Mesothelial cell of epicardium (in vitro differentiated cells): Measurements from ENCODE around the gene STARD8. TPM values are rescaled to one million over a fixed set of nuclear protein-coding genes. Genes with fewer than 3 reads are reported as not detected.
"Not testable (repeated sequence)": the region's sequence is repeated elsewhere in the genome, so short reads cannot be mapped to it uniquely, and the experiment has no call there.

Source experiments
- DNase-seq, 2 experiments: peaks; one replicate each; pipeline ENCODE4 v3.0.0; 2021; ENCODE audit warnings: low spot score in 2 of 2; ENCODE audit not compliant: unreplicated experiment in 2 of 2
- H3K27ac Mint-ChIP-seq: 2 replicates; pipeline ENCODE4 v1.8.0; 2021; ENCODE audit warnings: mixed read lengths
- H3K27me3 Mint-ChIP-seq: 2 replicates; pipeline ENCODE4 v1.8.0; 2021; ENCODE audit warnings: low read depth, mixed read lengths
- H3K36me3 Mint-ChIP-seq: 2 replicates; pipeline ENCODE4 v1.8.0; 2021; ENCODE audit warnings: mixed read lengths
- H3K4me1 Mint-ChIP-seq: 2 replicates; pipeline ENCODE4 v1.8.0; 2021; ENCODE audit warnings: mixed read lengths
- H3K4me3 Mint-ChIP-seq: 2 replicates; pipeline ENCODE4 v1.8.0; 2021; ENCODE audit warnings: mild to moderate bottlenecking, moderate library complexity, mixed read lengths
- H3K9me3 Mint-ChIP-seq: 2 replicates; pipeline ENCODE4 v1.8.0; 2021; ENCODE audit warnings: mixed read lengths
- CTCF ChIP-seq: fragments of 200-600 bp; sonication (generic); IDR thresholded peaks from one replicate; pipeline ENCODE4 v1.5.0; 2021; ENCODE audit warnings: antibody characterized with exemption; ENCODE audit not compliant: unreplicated experiment
- total RNA-seq: library from RNA; stranded (reverse); gene quantifications from 3 replicates; pipeline ENCODE4 v1.2.1, GENCODE V29; 2021

The STARD8 gene
- total RNA-seq, 1 donor from 2014 or later: 6.4 TPM

- DNase-seq: no peak
- peaks cover 3% of the 10 kb centered on the region for H3K27me3 Mint-ChIP-seq
- peak; percentile 47 for TF ChIP-seq CTCF
- no peak overlapping the region for H3K27ac Mint-ChIP-seq
- no peaks in the 10 kb centered on the region for H3K36me3 Mint-ChIP-seq
- no peak overlapping the region for H3K4me3 Mint-ChIP-seq
- H3K4me1 Mint-ChIP-seq: no peaks in the 10 kb centered on the region
- peaks cover 25% of the 10 kb centered on the region for H3K9me3 Mint-ChIP-seq
Measured at GRCh38 chrX:68732906-68733493, 85.5 kb downstream of the STARD8 start.

- Mint-ChIP-seq H3K9me3 (peaks cover 21% of the 10 kb centered on the region), H3K36me3 (no peaks in the 10 kb centered on the region), H3K27ac (no peak overlapping the region), H3K4me1 (no peaks in the 10 kb centered on the region), H3K4me3 (no peak overlapping the region), H3K27me3 (peaks cover 3% of the 10 kb centered on the region)
- DNase-seq: no peak
- TF ChIP-seq CTCF: no peak
Measured at GRCh38 chrX:68735266-68735665, 87.8 kb downstream of the STARD8 start.

GRCh38 chrX:68741864-68742263 is 94.4 kb downstream of the STARD8 start:
- not testable (repeated sequence) for H3K27me3 Mint-ChIP-seq, H3K4me1 Mint-ChIP-seq, H3K27ac Mint-ChIP-seq, H3K36me3 Mint-ChIP-seq, DNase-seq, H3K4me3 Mint-ChIP-seq
- H3K9me3 Mint-ChIP-seq: peaks cover 25% of the 10 kb centered on the region

GRCh38 chrX:68743754-68744153 is 96.3 kb downstream of the STARD8 start:
- no peak for TF ChIP-seq CTCF
- Mint-ChIP-seq H3K4me3 (no peak overlapping the region), H3K27me3 (no peaks in the 10 kb centered on the region), H3K9me3 (peaks cover 35% of the 10 kb centered on the region), H3K27ac (no peak overlapping the region), H3K36me3 (no peaks in the 10 kb centered on the region), H3K4me1 (no peaks in the 10 kb centered on the region)
- peak in 1 of 2 experiments; percentile 2 for DNase-seq

- peak in 1 of 2 experiments; percentile 7 for DNase-seq
- Mint-ChIP-seq H3K9me3 (peaks cover 43% of the 10 kb centered on the region), H3K4me3 (no peak overlapping the region), H3K4me1 (no peaks in the 10 kb centered on the region), H3K27me3 (no peaks in the 10 kb centered on the region), H3K36me3 (no peaks in the 10 kb centered on the region), H3K27ac (no peak overlapping the region)
- TF ChIP-seq CTCF: no peak
Measured at GRCh38 chrX:68746988-68747387, 99.5 kb downstream of the STARD8 start.

- Mint-ChIP-seq H3K9me3 (peaks cover 40% of the 10 kb centered on the region), H3K4me1 (no peaks in the 10 kb centered on the region), H3K4me3 (no peak overlapping the region), H3K27ac (no peak overlapping the region), H3K36me3 (no peaks in the 10 kb centered on the region), H3K27me3 (no peaks in the 10 kb centered on the region)
- DNase-seq: no peak
- no peak for TF ChIP-seq CTCF
Measured at GRCh38 chrX:68748030-68748429, 100.6 kb downstream of the STARD8 start.
